Measurements from ENCODE around the gene PLXNA4.

DNA sequence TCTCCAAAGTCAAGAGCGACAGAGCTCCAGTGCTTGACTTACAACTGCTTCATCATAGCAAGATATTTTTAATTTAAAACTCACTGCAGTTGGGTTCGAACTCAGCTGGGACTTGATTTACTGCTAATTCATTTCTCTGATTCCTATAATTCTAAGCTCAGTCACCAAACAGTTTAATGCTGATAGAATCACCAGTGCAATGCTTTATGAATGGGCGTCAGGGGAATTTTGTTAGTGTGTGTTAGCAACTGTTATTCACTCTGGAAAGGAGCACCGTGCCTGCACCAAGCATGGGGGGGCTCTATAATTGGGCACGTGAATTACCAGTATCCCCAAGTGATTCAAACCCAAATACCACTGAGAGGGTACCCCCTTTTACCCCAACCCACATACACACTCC is 10.4 kb downstream of the PLXNA4 start:
- TF ChIP-seq, protein P1, sequence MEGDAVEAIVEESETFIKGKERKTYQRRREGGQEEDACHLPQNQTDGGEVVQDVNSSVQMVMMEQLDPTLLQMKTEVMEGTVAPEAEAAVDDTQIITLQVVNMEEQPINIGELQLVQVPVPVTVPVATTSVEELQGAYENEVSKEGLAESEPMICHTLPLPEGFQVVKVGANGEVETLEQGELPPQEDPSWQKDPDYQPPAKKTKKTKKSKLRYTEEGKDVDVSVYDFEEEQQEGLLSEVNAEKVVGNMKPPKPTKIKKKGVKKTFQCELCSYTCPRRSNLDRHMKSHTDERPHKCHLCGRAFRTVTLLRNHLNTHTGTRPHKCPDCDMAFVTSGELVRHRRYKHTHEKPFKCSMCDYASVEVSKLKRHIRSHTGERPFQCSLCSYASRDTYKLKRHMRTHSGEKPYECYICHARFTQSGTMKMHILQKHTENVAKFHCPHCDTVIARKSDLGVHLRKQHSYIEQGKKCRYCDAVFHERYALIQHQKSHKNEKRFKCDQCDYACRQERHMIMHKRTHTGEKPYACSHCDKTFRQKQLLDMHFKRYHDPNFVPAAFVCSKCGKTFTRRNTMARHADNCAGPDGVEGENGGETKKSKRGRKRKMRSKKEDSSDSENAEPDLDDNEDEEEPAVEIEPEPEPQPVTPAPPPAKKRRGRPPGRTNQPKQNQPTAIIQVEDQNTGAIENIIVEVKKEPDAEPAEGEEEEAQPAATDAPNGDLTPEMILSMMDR (IDR thresholded peaks at IDR 0.05; ENCODE audit: low read length), result no peak
- TF ChIP-seq EZH2 (IDR thresholded peaks at IDR 0.05; ENCODE audit: borderline replicate concordance, low read length), result no peak
